Measurements from ENCODE around the gene RHCE. TPM values are rescaled to one million over a fixed set of nuclear protein-coding genes. Genes with fewer than 3 reads are reported as not detected.

The RHCE gene
- total RNA-seq, 1 experiment from 2014 or later = 3.1 TPM

DNA sequence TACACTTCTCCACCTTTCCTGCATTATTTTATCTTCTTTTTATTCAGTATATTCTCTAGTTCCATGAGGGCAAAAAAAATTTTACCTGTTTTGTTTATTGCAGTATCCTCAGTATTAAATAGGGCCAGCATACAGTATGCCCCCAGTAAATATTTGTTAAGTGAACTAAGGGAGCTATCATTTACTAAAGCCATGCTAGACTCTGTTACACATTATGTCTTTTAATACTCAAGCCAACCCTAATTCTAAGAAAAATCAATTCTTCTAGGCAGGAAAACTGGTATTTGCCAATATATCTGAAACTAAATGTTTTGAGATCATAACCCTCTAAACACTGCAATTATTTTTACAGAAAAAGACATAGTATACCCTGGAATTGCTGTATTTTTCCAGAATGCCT, 64.2 kb downstream of the RHCE start:
- no peaks in the 10 kb centered on the region for H3K4me1 ChIP-seq (ENCODE audit: low read length)
- no peak overlapping the region for H3K9ac ChIP-seq (ENCODE audit: low read length)
- DNase-seq = no peak
- no peak overlapping the region for H3K4me2 ChIP-seq (ENCODE audit: low read depth, low read length, poor library complexity, severe bottlenecking)
- peaks cover 41% of the 10 kb centered on the region; the same call in 1 of the 2 replicates for H3K36me3 ChIP-seq (ENCODE audit: insufficient read depth, low read length)
- H3K9me2 ChIP-seq (replicated peaks; ENCODE audit: insufficient read depth, low read length) = no peaks in the 10 kb centered on the region
- no peaks in the 10 kb centered on the region for H4K20me1 ChIP-seq (ENCODE audit: insufficient read depth, low read depth, low read length)
- no peak overlapping the region for H2AFZ ChIP-seq (ENCODE audit: low read length)
- H3K9me3 ChIP-seq (ENCODE audit: low read length) = no peaks in the 10 kb centered on the region
- H3K27ac ChIP-seq (ENCODE audit: low read length) = no peak overlapping the region
- H3K27me3 ChIP-seq (ENCODE audit: low read length) = no peaks in the 10 kb centered on the region
- H3K4me3 ChIP-seq (ENCODE audit: low read length) = no peak overlapping the region
- peaks cover 6% of the 10 kb centered on the region; the same call in 1 of the 2 replicates for H3K79me2 ChIP-seq (ENCODE audit: low read length)

DNA sequence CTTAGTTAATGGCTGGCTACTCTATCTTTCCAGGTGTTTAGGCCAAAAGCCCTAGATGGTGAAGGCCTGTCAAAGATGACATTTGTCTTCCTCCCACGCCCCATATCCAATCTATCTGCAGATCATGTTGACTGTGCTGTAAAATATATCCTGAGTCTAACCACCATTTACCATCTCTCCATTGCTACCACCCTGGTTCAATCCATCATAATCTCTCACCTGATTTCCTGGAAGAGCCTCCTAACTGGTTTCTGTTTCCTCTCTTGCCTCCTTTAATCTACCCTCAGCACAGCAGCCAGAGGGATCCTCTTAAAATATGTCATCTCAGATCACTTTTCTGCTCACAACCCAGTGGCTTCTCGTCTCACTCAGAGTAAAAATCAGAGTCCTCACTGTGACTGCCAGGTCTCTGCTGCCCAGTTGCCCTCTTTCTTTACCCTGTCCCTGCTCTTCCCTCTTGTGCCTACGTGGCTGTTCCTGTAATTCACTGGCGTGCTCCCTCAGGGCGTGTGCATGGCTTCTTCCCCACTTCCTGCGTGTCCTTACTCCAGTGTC, 64.7 kb downstream of the RHCE start:
- Histone ChIP-seq H4K20me1 (ENCODE audit: insufficient read depth, low read depth, low read length) (no peaks in the 10 kb centered on the region), H3K27me3 (ENCODE audit: low read length) (no peaks in the 10 kb centered on the region), H3K4me3 (ENCODE audit: low read length) (no peak overlapping the region), H2AFZ (ENCODE audit: low read length) (no peak overlapping the region), H3K79me2 (ENCODE audit: low read length) (peaks cover 6% of the 10 kb centered on the region; the same call in 1 of the 2 replicates), H3K9me3 (ENCODE audit: low read length) (no peaks in the 10 kb centered on the region), H3K4me1 (ENCODE audit: low read length) (no peaks in the 10 kb centered on the region), H3K4me2 (ENCODE audit: low read depth, low read length, poor library complexity, severe bottlenecking) (no peak overlapping the region), H3K36me3 (ENCODE audit: insufficient read depth, low read length) (peaks cover 40% of the 10 kb centered on the region; the same call in 1 of the 2 replicates), H3K27ac (ENCODE audit: low read length) (no peak overlapping the region), H3K9me2 (replicated peaks; ENCODE audit: insufficient read depth, low read length) (no peaks in the 10 kb centered on the region), H3K9ac (ENCODE audit: low read length) (no peak overlapping the region)
- DNase-seq = no peak

DNA sequence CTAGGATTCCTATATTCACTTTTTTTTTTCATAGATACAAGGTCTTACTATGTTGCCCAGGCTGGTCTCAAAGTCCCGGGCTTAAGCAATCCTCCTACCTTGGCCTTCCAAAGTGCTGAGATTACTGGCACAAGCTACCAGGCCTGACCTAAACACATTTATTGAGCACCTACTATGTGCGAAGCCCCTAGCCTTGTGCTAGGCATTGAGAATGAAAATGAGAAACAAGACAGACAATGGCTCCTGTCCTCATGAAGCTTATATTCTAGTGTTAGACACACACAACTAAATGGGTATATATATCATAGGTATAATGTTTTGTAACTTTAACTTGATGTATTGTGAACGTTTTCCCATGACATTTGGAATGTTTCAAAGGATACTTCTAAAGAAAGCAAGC, 71.0 kb downstream of the RHCE start:
- Histone ChIP-seq H4K20me1 (ENCODE audit: insufficient read depth, low read depth, low read length) (no peaks in the 10 kb centered on the region), H3K79me2 (ENCODE audit: low read length) (peaks cover 48% of the 10 kb centered on the region), H3K36me3 (ENCODE audit: insufficient read depth, low read length) (peaks cover 56% of the 10 kb centered on the region), H3K4me2 (ENCODE audit: low read depth, low read length, poor library complexity, severe bottlenecking) (no peak overlapping the region), H3K9me2 (replicated peaks; ENCODE audit: insufficient read depth, low read length) (no peaks in the 10 kb centered on the region), H3K9ac (ENCODE audit: low read length) (no peak overlapping the region), H3K9me3 (ENCODE audit: low read length) (no peaks in the 10 kb centered on the region), H3K27ac (ENCODE audit: low read length) (no peak overlapping the region), H2AFZ (ENCODE audit: low read length) (no peak overlapping the region), H3K4me3 (ENCODE audit: low read length) (no peak overlapping the region), H3K27me3 (ENCODE audit: low read length) (no peaks in the 10 kb centered on the region), H3K4me1 (ENCODE audit: low read length) (no peaks in the 10 kb centered on the region)
- no peak for DNase-seq

DNA sequence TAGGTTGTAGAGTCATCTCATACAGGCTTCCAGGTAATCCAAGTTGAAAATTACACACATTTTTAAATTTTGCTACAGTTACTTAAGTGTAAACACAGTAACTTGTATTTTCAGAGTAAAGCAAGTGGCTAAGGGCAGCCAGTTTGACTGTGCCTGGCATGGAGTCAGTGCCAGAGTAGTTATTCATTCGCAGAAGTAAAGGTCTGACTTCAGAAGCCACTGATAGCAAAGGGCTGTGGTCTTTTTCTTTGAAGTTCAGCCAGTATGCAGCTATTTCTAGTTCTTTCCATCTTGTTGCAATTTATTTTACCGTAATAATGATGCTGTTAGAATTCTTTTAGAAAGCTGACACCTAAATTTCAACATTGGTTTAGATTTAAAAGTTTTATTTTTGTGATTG, 73.1 kb downstream of the RHCE start:
- Histone ChIP-seq H4K20me1 (ENCODE audit: insufficient read depth, low read depth, low read length) (no peaks in the 10 kb centered on the region), H3K4me2 (ENCODE audit: low read depth, low read length, poor library complexity, severe bottlenecking) (no peak overlapping the region), H3K9me2 (replicated peaks; ENCODE audit: insufficient read depth, low read length) (no peaks in the 10 kb centered on the region), H3K79me2 (ENCODE audit: low read length) (peaks cover 65% of the 10 kb centered on the region), H3K36me3 (ENCODE audit: insufficient read depth, low read length) (peaks cover 63% of the 10 kb centered on the region), H3K4me3 (ENCODE audit: low read length) (no peak overlapping the region), H3K9me3 (ENCODE audit: low read length) (no peaks in the 10 kb centered on the region), H3K4me1 (ENCODE audit: low read length) (no peaks in the 10 kb centered on the region), H3K27me3 (ENCODE audit: low read length) (no peaks in the 10 kb centered on the region), H3K9ac (ENCODE audit: low read length) (no peak overlapping the region), H3K27ac (ENCODE audit: low read length) (no peak overlapping the region), H2AFZ (ENCODE audit: low read length) (no peak overlapping the region)
- no peak for DNase-seq

DNA sequence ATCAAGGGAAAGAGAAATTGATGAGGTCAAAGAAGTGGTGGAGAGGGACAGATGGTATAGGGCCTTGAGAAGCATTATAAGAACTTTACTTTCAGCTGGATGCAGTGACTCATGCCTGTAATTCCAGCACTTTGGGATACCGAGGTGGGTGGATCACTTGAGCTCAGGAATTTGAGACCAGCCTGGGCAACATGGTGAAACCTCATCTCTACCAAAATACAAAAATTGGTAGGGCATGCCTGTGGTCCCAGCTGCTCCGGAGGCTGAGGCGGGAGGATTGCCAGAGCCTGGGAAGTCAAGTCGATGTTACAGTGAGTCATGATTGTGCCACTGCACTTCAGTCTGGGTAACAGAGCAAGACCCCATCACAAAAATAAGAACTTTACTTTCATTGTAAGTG, 76.8 kb downstream of the RHCE start:
- Histone ChIP-seq H3K9ac (ENCODE audit: low read length) (no peak overlapping the region), H3K4me2 (ENCODE audit: low read depth, low read length, poor library complexity, severe bottlenecking) (no peak overlapping the region), H3K9me2 (replicated peaks; ENCODE audit: insufficient read depth, low read length) (no peaks in the 10 kb centered on the region), H3K79me2 (ENCODE audit: low read length) (peaks cover 86% of the 10 kb centered on the region), H3K36me3 (ENCODE audit: insufficient read depth, low read length) (peaks cover 52% of the 10 kb centered on the region), H3K4me3 (ENCODE audit: low read length) (no peak overlapping the region), H3K9me3 (ENCODE audit: low read length) (no peaks in the 10 kb centered on the region), H4K20me1 (ENCODE audit: insufficient read depth, low read depth, low read length) (no peaks in the 10 kb centered on the region), H3K27me3 (ENCODE audit: low read length) (no peaks in the 10 kb centered on the region), H2AFZ (ENCODE audit: low read length) (no peak overlapping the region), H3K4me1 (ENCODE audit: low read length) (peaks cover 18% of the 10 kb centered on the region), H3K27ac (ENCODE audit: low read length) (no peak overlapping the region)
- DNase-seq = no peak

DNA sequence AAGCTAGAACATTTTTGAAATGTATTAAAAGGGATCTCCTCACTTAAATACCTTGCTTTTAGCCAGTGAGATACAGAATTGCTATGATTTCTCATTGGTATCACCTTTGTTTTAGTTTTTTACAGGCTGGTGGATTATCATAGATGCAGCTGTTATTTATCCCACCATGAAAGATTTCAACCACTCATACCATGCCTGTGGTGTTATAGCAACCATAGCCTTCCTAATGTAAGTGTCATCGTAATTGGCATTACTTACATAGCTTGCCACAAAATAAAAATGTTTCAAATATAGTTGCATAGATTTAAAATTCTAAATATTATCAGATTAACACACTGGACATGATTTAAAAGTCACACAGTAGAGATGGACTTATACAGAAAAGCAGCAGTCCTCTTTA, 77.8 kb downstream of the RHCE start:
- H3K9ac ChIP-seq (ENCODE audit: low read length) = no peak overlapping the region
- no peaks in the 10 kb centered on the region for H3K27me3 ChIP-seq (ENCODE audit: low read length)
- H3K4me3 ChIP-seq (ENCODE audit: low read length) = no peak overlapping the region
- H3K79me2 ChIP-seq (ENCODE audit: low read length) = peaks cover 87% of the 10 kb centered on the region
- peaks cover 18% of the 10 kb centered on the region for H3K4me1 ChIP-seq (ENCODE audit: low read length)
- no peaks in the 10 kb centered on the region for H3K9me2 ChIP-seq (replicated peaks; ENCODE audit: insufficient read depth, low read length)
- 0 out of 2 replicates have a peak overlapping the region, but pooled peaks have one; percentile 5 for H3K27ac ChIP-seq (ENCODE audit: low read length)
- DNase-seq = no peak
- H3K36me3 ChIP-seq (ENCODE audit: insufficient read depth, low read length) = peaks cover 46% of the 10 kb centered on the region; the same call in 1 of the 2 replicates
- no peak overlapping the region for H2AFZ ChIP-seq (ENCODE audit: low read length)
- no peaks in the 10 kb centered on the region for H4K20me1 ChIP-seq (ENCODE audit: insufficient read depth, low read depth, low read length)
- H3K9me3 ChIP-seq (ENCODE audit: low read length) = no peaks in the 10 kb centered on the region
- H3K4me2 ChIP-seq (ENCODE audit: low read depth, low read length, poor library complexity, severe bottlenecking) = no peak overlapping the region

DNA sequence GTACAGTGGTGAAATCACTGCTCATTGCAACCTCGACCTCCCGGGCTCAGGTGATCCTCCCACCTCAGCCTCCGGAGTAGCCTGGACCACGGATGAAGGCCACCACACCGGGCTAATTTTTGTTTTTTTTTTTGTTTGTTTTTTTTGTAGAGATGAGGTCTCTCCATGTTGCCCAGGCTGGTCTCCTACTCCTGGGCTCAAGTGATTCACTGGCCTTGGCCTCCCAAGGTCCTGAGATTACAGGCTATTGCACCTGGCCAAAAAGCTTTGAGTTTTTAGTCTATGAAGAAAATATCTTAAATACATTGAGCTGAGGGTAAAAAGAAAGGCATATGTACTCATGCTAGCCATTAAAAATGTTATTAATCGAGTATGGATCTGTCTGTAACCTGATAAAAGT, 78.9 kb downstream of the RHCE start:
- Histone ChIP-seq H3K27ac (ENCODE audit: low read length) (no peak overlapping the region), H3K9ac (ENCODE audit: low read length) (no peak overlapping the region), H3K9me3 (ENCODE audit: low read length) (no peaks in the 10 kb centered on the region), H3K4me3 (ENCODE audit: low read length) (no peak overlapping the region), H3K9me2 (replicated peaks; ENCODE audit: insufficient read depth, low read length) (no peaks in the 10 kb centered on the region), H4K20me1 (ENCODE audit: insufficient read depth, low read depth, low read length) (no peaks in the 10 kb centered on the region), H3K36me3 (ENCODE audit: insufficient read depth, low read length) (peaks cover 40% of the 10 kb centered on the region; the same call in 1 of the 2 replicates), H2AFZ (ENCODE audit: low read length) (no peak overlapping the region), H3K4me1 (ENCODE audit: low read length) (peaks cover 18% of the 10 kb centered on the region), H3K27me3 (ENCODE audit: low read length) (no peaks in the 10 kb centered on the region), H3K4me2 (ENCODE audit: low read depth, low read length, poor library complexity, severe bottlenecking) (no peak overlapping the region), H3K79me2 (ENCODE audit: low read length) (peaks cover 79% of the 10 kb centered on the region)
- DNase-seq = no peak

DNA sequence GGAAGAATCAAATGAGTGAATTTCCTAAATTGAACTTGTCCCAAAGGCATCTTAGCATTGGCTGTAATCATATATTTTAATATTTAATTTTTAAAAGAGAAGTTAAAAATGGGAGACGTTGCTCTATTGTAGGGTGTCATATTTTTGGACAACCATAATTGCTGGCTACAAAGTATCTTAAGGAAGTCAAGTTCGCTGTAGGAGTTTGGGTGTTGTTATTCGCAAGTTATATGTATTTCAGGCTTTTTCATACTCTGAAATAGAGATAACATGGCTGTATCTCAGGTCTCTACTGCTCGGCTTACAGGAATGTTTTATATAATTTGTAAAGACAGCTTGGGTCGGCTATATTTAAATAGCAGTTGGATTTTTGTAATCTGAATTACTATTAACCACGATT, 81.6 kb downstream of the RHCE start:
- H3K4me1 ChIP-seq (ENCODE audit: low read length) = peaks cover 18% of the 10 kb centered on the region
- H2AFZ ChIP-seq (ENCODE audit: low read length) = no peak overlapping the region
- peak overlapping the region; percentile 96 for H3K4me3 ChIP-seq (ENCODE audit: low read length)

More for the DNA sequence above, 81.6 kb downstream of the RHCE start:
- Histone ChIP-seq H3K79me2 (ENCODE audit: low read length) (peaks cover 63% of the 10 kb centered on the region), H3K9ac (ENCODE audit: low read length) (peak overlapping the region; percentile 99), H3K4me2 (ENCODE audit: low read depth, low read length, poor library complexity, severe bottlenecking) (peak overlapping the region; percentile 86), H3K9me2 (replicated peaks; ENCODE audit: insufficient read depth, low read length) (no peaks in the 10 kb centered on the region), H3K27me3 (ENCODE audit: low read length) (no peaks in the 10 kb centered on the region), H3K36me3 (ENCODE audit: insufficient read depth, low read length) (peaks cover 26% of the 10 kb centered on the region; the same call in 1 of the 2 replicates), H4K20me1 (ENCODE audit: insufficient read depth, low read depth, low read length) (no peaks in the 10 kb centered on the region), H3K27ac (ENCODE audit: low read length) (peak overlapping the region; percentile 87), H3K9me3 (ENCODE audit: low read length) (no peaks in the 10 kb centered on the region)
- DNase-seq = no peak
